HepG2 (cell line): ENCODE data around the gene SLC7A10. TPM values are rescaled to one million over a fixed set of nuclear protein-coding genes. Genes with fewer than 3 reads are reported as not detected.

Experiments used
- BHLHE40 ChIP-seq: IDR thresholded peaks from 2 replicates; pipeline ENCODE4 v1.6.1; 2011; ENCODE audit warnings: low read length, improper control_type of control experiment
- BRF2 ChIP-seq: sonication (generic); formaldehyde crosslinking; IDR thresholded peaks from 2 replicates; pipeline ENCODE4 v1.8.1; 2022; ENCODE audit warnings: mild to moderate bottlenecking, missing genetic modification reagents
- CEBPG ChIP-seq: IDR thresholded peaks from 2 replicates; pipeline ENCODE4 v1.6.1; 2016
- ELF4 ChIP-seq: sonication (generic); formaldehyde crosslinking; IDR thresholded peaks from 2 replicates; pipeline ENCODE4 v1.5.0; 2020; ENCODE audit warnings: missing genetic modification reagents, mild to moderate bottlenecking, moderate library complexity, borderline replicate concordance
- ETV6 ChIP-seq: sonication (generic); formaldehyde crosslinking; conservative IDR thresholded peaks from 2 replicates; pipeline ENCODE4 v1.4.0; 2020; ENCODE audit warnings: missing genetic modification reagents
- FOXA3 ChIP-seq: IDR thresholded peaks from 2 replicates; pipeline ENCODE4 v1.6.1; 2016; ENCODE audit warnings: missing genetic modification reagents, missing compliant biosample characterization
- HIVEP1 ChIP-seq: sonication (generic); formaldehyde crosslinking; IDR thresholded peaks from 2 replicates; pipeline ENCODE4 v1.4.0; 2020; ENCODE audit warnings: mild to moderate bottlenecking, missing genetic modification reagents
- KDM4B ChIP-seq: sonication (generic); formaldehyde crosslinking; IDR thresholded peaks from 2 replicates; pipeline ENCODE4 v1.4.0; 2020; ENCODE audit warnings: missing genetic modification reagents
- MLX ChIP-seq: IDR thresholded peaks from 2 replicates; pipeline ENCODE4 v1.6.1; 2016
- NFKBIZ ChIP-seq: IDR thresholded peaks from 2 replicates; pipeline ENCODE4 v1.6.1; 2018; ENCODE audit warnings: missing genetic modification reagents, missing compliant biosample characterization
- RXRB ChIP-seq: IDR thresholded peaks from 2 replicates; pipeline ENCODE4 v1.6.1; 2016; ENCODE audit warnings: borderline replicate concordance, missing genetic modification reagents, missing compliant biosample characterization
- TRIM22 ChIP-seq: fragments of 450-650 bp; IDR thresholded peaks from 2 replicates; pipeline ENCODE4 v1.6.1; 2017
- TSC22D2 ChIP-seq: sonication (generic); formaldehyde crosslinking; IDR thresholded peaks from 2 replicates; pipeline ENCODE4 v1.5.1; 2020; ENCODE audit warnings: missing genetic modification reagents, mild to moderate bottlenecking, borderline replicate concordance
- ZNF329 ChIP-seq: sonication (generic); formaldehyde crosslinking; IDR thresholded peaks from 2 replicates; pipeline ENCODE4 v1.9.0; 2021; ENCODE audit warnings: low read depth, mild to moderate bottlenecking, missing genetic modification reagents
- ZNF747 ChIP-seq: sonication (generic); formaldehyde crosslinking; IDR thresholded peaks from 2 replicates; pipeline ENCODE4 v1.8.1; 2023; ENCODE audit warnings: missing genetic modification reagents, mild to moderate bottlenecking, borderline replicate concordance
- ZNF776 ChIP-seq: sonication (generic); formaldehyde crosslinking; IDR thresholded peaks from 2 replicates; pipeline ENCODE4 v1.4.0; 2020; ENCODE audit warnings: mild to moderate bottlenecking, missing genetic modification reagents
- ZSCAN9 ChIP-seq: IDR thresholded peaks from 2 replicates; pipeline ENCODE4 v1.6.1; 2016; ENCODE audit warnings: borderline replicate concordance
- polyA plus RNA-seq, 8 experiments: library from polyadenylated mRNA; depleted of rRNA in 3 of 8; stranded (reverse) in 7 of 8; unstranded in 1 of 8; fragments of >200 nt; fragmentation: Illumina TruSeq in 4 of 8; extraction: Trizol in 4 of 8; gene quantifications; 2 replicates each; pipeline versions ENCODE4 v1.2.1 to v1.2.3, GENCODE V29; 2011 to 2016; ENCODE audit warnings: low read depth in 4 of 8, missing spikeins in 1 of 8, mixed read lengths in 1 of 8; ENCODE audit not compliant: insufficient read depth in 1 of 8
- total RNA-seq, 5 experiments: library from RNA; depleted of rRNA; stranded (reverse); fragments of >200 nt; fragmentation: Illumina TruSeq; extraction: Trizol; gene quantifications; 2 replicates each; pipeline ENCODE4 v1.2.3, GENCODE V29; 2016; ENCODE audit warnings: low read depth in 1 of 5
- TF ChIP-seq, protein P1 (sequence below): sonication (generic); formaldehyde crosslinking; IDR thresholded peaks from 2 replicates; pipeline ENCODE4 v1.5.1; 2020; ENCODE audit warnings: missing genetic modification reagents, mild to moderate bottlenecking, borderline replicate concordance
- TF ChIP-seq, protein P2 (sequence below): sonication (generic); formaldehyde crosslinking; IDR thresholded peaks from 2 replicates; pipeline ENCODE4 v1.5.1; 2020; ENCODE audit warnings: missing genetic modification reagents, mild to moderate bottlenecking, borderline replicate concordance
- TF ChIP-seq, protein P3 (sequence below): sonication (generic); formaldehyde crosslinking; IDR thresholded peaks from 2 replicates; pipeline ENCODE4 v1.4.0; 2020; ENCODE audit warnings: mild to moderate bottlenecking, missing genetic modification reagents
- TF ChIP-seq, protein P4 (sequence below): sonication (generic); formaldehyde crosslinking; IDR thresholded peaks from 2 replicates; pipeline ENCODE4 v1.5.0; 2020; ENCODE audit warnings: mild to moderate bottlenecking, missing genetic modification reagents

The SLC7A10 gene
- total and polyA plus RNA-seq, 2 of the 13 experiments (the other 11 are each of a cell fraction or from before 2014, with no cell fraction given), result 1.1 to 2.2 TPM

GRCh38 chr19:33176670-33177416 is 48.8 kb downstream of the SLC7A10 start (continued):
- TF ChIP-seq BRF2 (CRISPR knock-in tag) (peak; percentile 75; the same call in 1 of the 2 replicates), ZNF776 (CRISPR knock-in tag) (peak; percentile 36; the same call in 1 of the 2 replicates), NFKBIZ (CRISPR knock-in tag) (peak; percentile 72; the same call in 1 of the 2 replicates), ZSCAN9 (peak; percentile 89), CEBPG (CRISPR knock-in tag) (peak; percentile 10; the same call in 1 of the 2 replicates), FOXA3 (peak; percentile 77), ETV6 (CRISPR knock-in tag) (no peak), TSC22D2 (CRISPR knock-in tag) (peak; percentile 18; the same call in 1 of the 2 replicates), ZNF747 (CRISPR knock-in tag) (peak; percentile 85; the same call in 1 of the 2 replicates), RXRB (peak; percentile 58), BHLHE40 (no peak), MLX (CRISPR knock-in tag) (peak; percentile 11; the same call in 1 of the 2 replicates), TRIM22 (no peak), ELF4 (CRISPR knock-in tag) (peak; percentile 94), ZNF329 (CRISPR knock-in tag) (no peak), KDM4B (CRISPR knock-in tag) (no peak), HIVEP1 (no peak; the same call in none of the 2 replicates)
- TF ChIP-seq, protein P1, sequence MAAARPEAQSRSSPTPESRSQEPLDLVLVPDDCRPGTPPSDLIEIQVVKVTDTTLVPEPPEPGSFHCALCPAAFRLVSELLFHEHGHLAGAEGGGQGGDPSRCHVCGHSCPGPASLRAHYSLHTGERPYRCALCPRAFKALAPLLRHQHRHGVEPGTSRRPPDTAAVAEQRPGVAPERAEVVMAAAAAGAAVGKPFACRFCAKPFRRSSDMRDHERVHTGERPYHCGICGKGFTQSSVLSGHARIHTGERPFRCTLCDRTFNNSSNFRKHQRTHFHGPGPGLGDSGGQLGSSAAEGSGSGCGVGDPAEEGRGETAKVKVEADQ (CRISPR knock-in tag), result peak; percentile 63; the same call in 1 of the 2 replicates
- TF ChIP-seq, protein P2, sequence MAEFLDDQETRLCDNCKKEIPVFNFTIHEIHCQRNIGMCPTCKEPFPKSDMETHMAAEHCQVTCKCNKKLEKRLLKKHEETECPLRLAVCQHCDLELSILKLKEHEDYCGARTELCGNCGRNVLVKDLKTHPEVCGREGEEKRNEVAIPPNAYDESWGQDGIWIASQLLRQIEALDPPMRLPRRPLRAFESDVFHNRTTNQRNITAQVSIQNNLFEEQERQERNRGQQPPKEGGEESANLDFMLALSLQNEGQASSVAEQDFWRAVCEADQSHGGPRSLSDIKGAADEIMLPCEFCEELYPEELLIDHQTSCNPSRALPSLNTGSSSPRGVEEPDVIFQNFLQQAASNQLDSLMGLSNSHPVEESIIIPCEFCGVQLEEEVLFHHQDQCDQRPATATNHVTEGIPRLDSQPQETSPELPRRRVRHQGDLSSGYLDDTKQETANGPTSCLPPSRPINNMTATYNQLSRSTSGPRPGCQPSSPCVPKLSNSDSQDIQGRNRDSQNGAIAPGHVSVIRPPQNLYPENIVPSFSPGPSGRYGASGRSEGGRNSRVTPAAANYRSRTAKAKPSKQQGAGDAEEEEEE (CRISPR knock-in tag), result no peak
- TF ChIP-seq, protein P3, sequence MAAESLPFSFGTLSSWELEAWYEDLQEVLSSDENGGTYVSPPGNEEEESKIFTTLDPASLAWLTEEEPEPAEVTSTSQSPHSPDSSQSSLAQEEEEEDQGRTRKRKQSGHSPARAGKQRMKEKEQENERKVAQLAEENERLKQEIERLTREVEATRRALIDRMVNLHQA (CRISPR knock-in tag), result no peak
- TF ChIP-seq, protein P4, sequence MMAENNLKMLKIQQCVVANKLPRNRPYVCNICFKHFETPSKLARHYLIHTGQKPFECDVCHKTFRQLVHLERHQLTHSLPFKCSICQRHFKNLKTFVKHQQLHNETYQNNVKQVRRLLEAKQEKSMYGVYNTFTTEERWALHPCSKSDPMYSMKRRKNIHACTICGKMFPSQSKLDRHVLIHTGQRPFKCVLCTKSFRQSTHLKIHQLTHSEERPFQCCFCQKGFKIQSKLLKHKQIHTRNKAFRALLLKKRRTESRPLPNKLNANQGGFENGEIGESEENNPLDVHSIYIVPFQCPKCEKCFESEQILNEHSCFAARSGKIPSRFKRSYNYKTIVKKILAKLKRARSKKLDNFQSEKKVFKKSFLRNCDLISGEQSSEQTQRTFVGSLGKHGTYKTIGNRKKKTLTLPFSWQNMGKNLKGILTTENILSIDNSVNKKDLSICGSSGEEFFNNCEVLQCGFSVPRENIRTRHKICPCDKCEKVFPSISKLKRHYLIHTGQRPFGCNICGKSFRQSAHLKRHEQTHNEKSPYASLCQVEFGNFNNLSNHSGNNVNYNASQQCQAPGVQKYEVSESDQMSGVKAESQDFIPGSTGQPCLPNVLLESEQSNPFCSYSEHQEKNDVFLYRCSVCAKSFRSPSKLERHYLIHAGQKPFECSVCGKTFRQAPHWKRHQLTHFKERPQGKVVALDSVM (CRISPR knock-in tag), result peak; percentile 66
